OCI-LY3 (cell line): ENCODE measurements around the gene COPZ2.
A peak's percentile ranks its signal among the peaks of the same experiment; 100 is the strongest.

ENCODE experiments used
- H2AFZ ChIP-seq: fragments of 200-600, 300-600 bp; shearing (Covaris generic); 2 replicates; pipeline ENCODE4 v1.6.0; 2014; ENCODE audit warnings: antibody characterized with exemption, low read depth, low read length
- H3K27ac ChIP-seq: fragments of 200-600, 300-600 bp; sonication (generic); 2 replicates; pipeline ENCODE4 v1.5.1; 2014; ENCODE audit warnings: mild to moderate bottlenecking, low read length, moderate library complexity, mixed read lengths
- H3K27me3 ChIP-seq: fragments of 200-600, 300-600 bp; sonication (generic); 2 replicates; pipeline ENCODE4 v1.6.1; 2014; ENCODE audit warnings: low read depth, low read length, mixed read lengths
- H3K36me3 ChIP-seq: fragments of 200-600, 300-600 bp; sonication (generic); replicated peaks from 2 replicates; pipeline ENCODE3; 2014; ENCODE audit warnings: low read depth, low read length, mixed read lengths
- H3K4me1 ChIP-seq: fragments of 300-600, 200-600 bp; sonication (generic); 2 replicates; pipeline ENCODE4 v1.6.1; 2014; ENCODE audit warnings: low read length, mixed read lengths
- H3K4me2 ChIP-seq: fragments of 200-600, 300-600 bp; sonication (generic); 2 replicates; pipeline ENCODE4 v1.6.1; 2014; ENCODE audit warnings: low read length, mixed read lengths
- H3K4me3 ChIP-seq: fragments of 300-600, 200-600 bp; sonication (generic); 2 replicates; pipeline ENCODE4 v1.5.1; 2014; ENCODE audit warnings: antibody characterized with exemption, mild to moderate bottlenecking, low read length, moderate library complexity
- H3K79me2 ChIP-seq: fragments of 300-600, 200-600 bp; shearing (Covaris generic); 2 replicates; pipeline ENCODE4 v1.6.1; 2014; ENCODE audit warnings: mild to moderate bottlenecking, low read length, mixed read lengths
- H3K9ac ChIP-seq: fragments of 300-600, 200-600 bp; shearing (Covaris generic); 2 replicates; pipeline ENCODE4 v1.6.0; 2014; ENCODE audit warnings: mild to moderate bottlenecking, low read length, moderate library complexity
- H3K9me3 ChIP-seq: fragments of 200-600, 300-600 bp; shearing (Covaris generic); 2 replicates; pipeline ENCODE4 v1.6.1; 2014; ENCODE audit warnings: low read length, mixed read lengths; ENCODE audit not compliant: insufficient read depth
- H4K20me1 ChIP-seq: fragments of 200-600, 300-600 bp; sonication (generic); 2 replicates; pipeline ENCODE4 v1.6.1; 2016; ENCODE audit warnings: low read length, mixed read lengths; ENCODE audit not compliant: insufficient read depth
- EZH2phosphoT487 ChIP-seq: fragments of 200-600 bp; shearing (Covaris generic); IDR thresholded peaks from 2 replicates; pipeline ENCODE4 v1.6.1; 2018; ENCODE audit warnings: antibody characterized with exemption, mixed run types, low read depth
- TF ChIP-seq, protein P1 (sequence below): fragments of 200-600, 300-600 bp; sonication (generic); IDR thresholded peaks from 2 replicates; pipeline ENCODE4 v1.5.1; 2014; ENCODE audit warnings: antibody characterized with exemption, low read length, low read depth

Gene COPZ2

GRCh38 chr17:48046296-48046695 lies 8.7 kb upstream of the COPZ2 start:
- H3K27ac ChIP-seq: no peak overlapping the region
- no peaks in the 10 kb centered on the region for H3K27me3 ChIP-seq
- peaks cover 18% of the 10 kb centered on the region for H3K4me1 ChIP-seq
- H2AFZ ChIP-seq: no peak overlapping the region
- H3K4me2 ChIP-seq: peak overlapping the region; percentile 89
- H3K79me2 ChIP-seq: peaks cover 49% of the 10 kb centered on the region
- no peaks in the 10 kb centered on the region for H3K9me3 ChIP-seq
- H4K20me1 ChIP-seq: peaks cover 5% of the 10 kb centered on the region; the same call in 1 of the 2 replicates
- peaks cover 16% of the 10 kb centered on the region for H3K36me3 ChIP-seq
- TF ChIP-seq EZH2phosphoT487: no peak
- TF ChIP-seq, protein P1, sequence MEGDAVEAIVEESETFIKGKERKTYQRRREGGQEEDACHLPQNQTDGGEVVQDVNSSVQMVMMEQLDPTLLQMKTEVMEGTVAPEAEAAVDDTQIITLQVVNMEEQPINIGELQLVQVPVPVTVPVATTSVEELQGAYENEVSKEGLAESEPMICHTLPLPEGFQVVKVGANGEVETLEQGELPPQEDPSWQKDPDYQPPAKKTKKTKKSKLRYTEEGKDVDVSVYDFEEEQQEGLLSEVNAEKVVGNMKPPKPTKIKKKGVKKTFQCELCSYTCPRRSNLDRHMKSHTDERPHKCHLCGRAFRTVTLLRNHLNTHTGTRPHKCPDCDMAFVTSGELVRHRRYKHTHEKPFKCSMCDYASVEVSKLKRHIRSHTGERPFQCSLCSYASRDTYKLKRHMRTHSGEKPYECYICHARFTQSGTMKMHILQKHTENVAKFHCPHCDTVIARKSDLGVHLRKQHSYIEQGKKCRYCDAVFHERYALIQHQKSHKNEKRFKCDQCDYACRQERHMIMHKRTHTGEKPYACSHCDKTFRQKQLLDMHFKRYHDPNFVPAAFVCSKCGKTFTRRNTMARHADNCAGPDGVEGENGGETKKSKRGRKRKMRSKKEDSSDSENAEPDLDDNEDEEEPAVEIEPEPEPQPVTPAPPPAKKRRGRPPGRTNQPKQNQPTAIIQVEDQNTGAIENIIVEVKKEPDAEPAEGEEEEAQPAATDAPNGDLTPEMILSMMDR: no peak
- H3K9ac ChIP-seq: peak overlapping the region; percentile 84; the same call in 1 of the 2 replicates
- H3K4me3 ChIP-seq: peak overlapping the region; percentile 82

DNA sequence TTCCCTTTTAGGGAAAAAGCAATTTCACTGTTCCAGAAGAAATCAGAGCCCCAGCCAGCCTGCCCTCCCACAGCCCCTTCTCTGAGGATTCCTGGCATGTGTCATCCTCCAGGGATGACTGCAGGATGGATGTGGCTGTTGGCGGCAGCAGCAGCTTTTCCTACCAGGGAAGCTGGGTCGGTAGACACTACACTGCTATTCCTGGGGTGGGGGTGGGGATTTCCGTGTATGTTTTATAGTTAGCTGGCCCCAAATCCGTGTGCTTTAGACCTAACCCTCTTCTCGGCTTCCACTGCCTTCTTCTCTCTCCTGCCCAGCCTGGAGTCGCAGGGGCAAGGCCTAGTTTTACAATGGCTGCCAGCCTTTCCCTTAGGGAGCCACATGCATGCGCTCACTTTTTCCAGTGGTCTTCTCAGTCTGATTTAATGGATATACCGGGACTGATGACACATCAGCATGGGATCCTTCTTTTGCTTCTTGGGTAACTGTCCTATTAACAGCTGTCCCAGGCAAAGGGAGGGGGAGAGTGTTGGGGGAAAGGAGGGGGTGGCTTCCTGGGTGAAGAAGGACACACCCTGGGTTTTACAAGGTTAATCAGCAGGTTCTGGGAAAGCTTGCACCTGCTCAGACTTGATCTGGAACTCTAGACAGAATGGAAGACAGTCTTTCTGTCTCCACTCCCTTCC lies 7.9 kb upstream of the COPZ2 start:
- no peak overlapping the region for H3K9ac ChIP-seq
- H3K79me2 ChIP-seq: peaks cover 41% of the 10 kb centered on the region
- peaks cover 5% of the 10 kb centered on the region; the same call in 1 of the 2 replicates for H4K20me1 ChIP-seq
- no peak overlapping the region for H3K4me2 ChIP-seq
- no peaks in the 10 kb centered on the region for H3K9me3 ChIP-seq
- peaks cover 16% of the 10 kb centered on the region for H3K4me1 ChIP-seq
- no peak overlapping the region for H3K27ac ChIP-seq
- no peak overlapping the region for H2AFZ ChIP-seq
- TF ChIP-seq EZH2phosphoT487: no peak
- TF ChIP-seq, protein P1: no peak
- peaks cover 8% of the 10 kb centered on the region for H3K36me3 ChIP-seq
- H3K27me3 ChIP-seq: no peaks in the 10 kb centered on the region
- no peak overlapping the region for H3K4me3 ChIP-seq

DNA sequence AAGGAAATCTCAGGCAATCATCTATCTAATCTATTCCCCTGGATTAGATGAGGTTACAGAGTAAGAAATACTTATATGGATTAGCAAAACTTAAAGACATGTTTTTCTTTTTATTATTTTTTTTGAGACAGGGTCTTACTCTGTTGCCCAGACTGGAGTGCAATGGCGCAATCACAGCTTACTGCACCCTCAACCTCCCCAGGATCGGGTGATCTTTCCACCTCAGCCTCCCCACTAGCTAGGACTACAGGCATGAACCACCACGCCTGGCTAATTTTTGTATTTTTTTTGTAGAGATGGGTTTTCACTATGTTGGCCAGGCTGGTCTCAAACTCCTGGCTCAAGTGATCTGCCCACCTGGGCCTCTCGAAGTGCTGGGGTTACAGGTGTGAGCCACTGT lies 7.3 kb upstream of the COPZ2 start:
- no peak overlapping the region for H2AFZ ChIP-seq
- TF ChIP-seq, protein P1: no peak
- TF ChIP-seq EZH2phosphoT487: no peak
- H3K27ac ChIP-seq: no peak overlapping the region
- H3K4me1 ChIP-seq: peaks cover 12% of the 10 kb centered on the region
- peaks cover 3% of the 10 kb centered on the region; the same call in 1 of the 2 replicates for H4K20me1 ChIP-seq
- no peaks in the 10 kb centered on the region for H3K9me3 ChIP-seq
- peaks cover 7% of the 10 kb centered on the region for H3K36me3 ChIP-seq
- no peak overlapping the region for H3K4me2 ChIP-seq
- peaks cover 34% of the 10 kb centered on the region for H3K79me2 ChIP-seq
- no peaks in the 10 kb centered on the region for H3K27me3 ChIP-seq
- H3K4me3 ChIP-seq: no peak overlapping the region
- H3K9ac ChIP-seq: no peak overlapping the region

- H3K4me3 ChIP-seq: no peak overlapping the region
- H3K4me2 ChIP-seq: no peak overlapping the region
- H3K4me1 ChIP-seq: peaks cover 18% of the 10 kb centered on the region
- H3K27me3 ChIP-seq: no peaks in the 10 kb centered on the region
- peaks cover 18% of the 10 kb centered on the region for H3K79me2 ChIP-seq
- peaks cover 3% of the 10 kb centered on the region for H3K36me3 ChIP-seq
- H3K27ac ChIP-seq: no peak overlapping the region
- H2AFZ ChIP-seq: no peak overlapping the region
- no peaks in the 10 kb centered on the region for H4K20me1 ChIP-seq
- no peaks in the 10 kb centered on the region for H3K9me3 ChIP-seq
- no peak overlapping the region for H3K9ac ChIP-seq
- TF ChIP-seq, protein P1: no peak
These were observed 5.6 kb upstream of the COPZ2 start for GRCh38 chr17:48043176-48043575.
